Mucosa of descending colon (tissue), 3 donors: Measurements from ENCODE around the gene RALGAPA2. TPM values are rescaled to one million over a fixed set of nuclear protein-coding genes. Genes with fewer than 3 reads are reported as not detected.

ENCODE experiments used
- ATAC-seq: fragments of 200-7000 bp; cut with Tn5 transposase; one replicate; pipeline ENCODE4 v1.9.1; 2020; ENCODE audit warnings: mild to moderate bottlenecking, moderate library complexity
- DNase-seq, 3 donors: peaks; one replicate each; pipeline ENCODE4 v3.0.0-alpha.2; 2020
- H3K36me3 ChIP-seq: fragments of 200-600 bp; one replicate; pipeline ENCODE4 v1.8.0; 2021; ENCODE audit warnings: low read depth, mild to moderate bottlenecking
- H3K4me1 ChIP-seq: fragments of 200-600 bp; one replicate; pipeline ENCODE4 v1.8.0; 2021; ENCODE audit warnings: low read depth, mild to moderate bottlenecking
- H3K4me3 ChIP-seq: fragments of 200-600 bp; one replicate; pipeline ENCODE4 v1.8.0; 2021; ENCODE audit warnings: mild to moderate bottlenecking
- H3K9me3 ChIP-seq: fragments of 200-600 bp; one replicate; pipeline ENCODE4 v1.8.0; 2021; ENCODE audit warnings: mild to moderate bottlenecking
- intact Hi-C, 2 donors: fragments of 100-400 bp; cut with DNase I in 1 of 2; cut with micrococcal nuclease in 1 of 2; formaldehyde crosslinking; loops; one replicate each; pipeline versions ENCODE4 v1.11.0 to v1.11.1; 2022; cut with DNase I, micrococcal nuclease
- total RNA-seq, 3 donors: library from RNA; stranded (reverse); fragmentation: NEBNext Ultra II Directional in 2 of 3; extraction: Animal tissue kit (Norgen Biotek cat#: 25700) in 2 of 3; gene quantifications; one replicate each; pipeline versions ENCODE4 v1.2.1 to v1.2.4, GENCODE V29; 2021 to 2023
- TF ChIP-seq, protein P1 (sequence below): fragments of 200-600 bp; IDR thresholded peaks from one replicate; pipeline ENCODE4 v1.8.0; 2022; ENCODE audit warnings: antibody characterized with exemption, mild to moderate bottlenecking
- donor health status: DM: no; HTN: no; CAD: no; lungs with moderate emphysema.
- donor health status: DM: no; HTN: no; CAD: no.
- donor health status: DM: no; HTN: yes; CAD: no.

The RALGAPA2 gene
- total RNA-seq, 3 donors from 2014 or later, result 46.3 to 85.9 (median 66.9) TPM

DNA sequence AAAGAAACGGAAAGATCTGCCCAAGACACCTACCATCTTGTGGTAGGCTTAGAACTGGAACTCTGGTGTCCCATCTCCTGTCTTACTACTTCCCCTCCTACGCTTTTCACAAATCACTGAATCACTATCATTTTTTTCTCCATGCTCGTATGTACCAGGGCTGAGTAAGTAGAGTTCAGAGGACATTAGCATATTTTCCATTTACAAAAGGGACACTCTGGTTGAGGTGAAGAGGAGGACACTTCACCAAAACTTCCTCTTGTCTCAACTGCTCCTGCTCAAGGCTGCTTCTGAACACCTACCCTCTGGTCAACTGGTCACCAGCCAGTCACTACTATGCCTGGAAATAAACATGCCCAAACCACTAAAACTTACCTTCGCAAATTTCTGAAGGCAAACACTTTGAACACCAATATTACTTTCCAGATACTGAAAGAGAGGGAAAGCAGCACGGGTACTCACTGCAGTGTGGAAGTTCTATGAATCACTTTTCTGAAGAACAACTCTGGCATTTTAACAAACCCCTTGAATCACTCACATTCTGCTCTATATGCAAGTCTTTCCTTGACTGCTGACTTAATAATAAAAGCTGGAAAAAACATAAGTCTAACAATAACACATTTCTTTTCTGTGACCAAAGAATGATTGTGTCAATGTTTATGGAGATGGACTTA, 221.2 kb downstream of the RALGAPA2 start:
- Histone ChIP-seq H3K4me1 (no peaks in the 10 kb centered on the region), H3K36me3 (no peaks in the 10 kb centered on the region), H3K9me3 (no peaks in the 10 kb centered on the region), H3K4me3 (no peak overlapping the region)
- intact Hi-C loops, result no loop called here
- TF ChIP-seq, protein P1, sequence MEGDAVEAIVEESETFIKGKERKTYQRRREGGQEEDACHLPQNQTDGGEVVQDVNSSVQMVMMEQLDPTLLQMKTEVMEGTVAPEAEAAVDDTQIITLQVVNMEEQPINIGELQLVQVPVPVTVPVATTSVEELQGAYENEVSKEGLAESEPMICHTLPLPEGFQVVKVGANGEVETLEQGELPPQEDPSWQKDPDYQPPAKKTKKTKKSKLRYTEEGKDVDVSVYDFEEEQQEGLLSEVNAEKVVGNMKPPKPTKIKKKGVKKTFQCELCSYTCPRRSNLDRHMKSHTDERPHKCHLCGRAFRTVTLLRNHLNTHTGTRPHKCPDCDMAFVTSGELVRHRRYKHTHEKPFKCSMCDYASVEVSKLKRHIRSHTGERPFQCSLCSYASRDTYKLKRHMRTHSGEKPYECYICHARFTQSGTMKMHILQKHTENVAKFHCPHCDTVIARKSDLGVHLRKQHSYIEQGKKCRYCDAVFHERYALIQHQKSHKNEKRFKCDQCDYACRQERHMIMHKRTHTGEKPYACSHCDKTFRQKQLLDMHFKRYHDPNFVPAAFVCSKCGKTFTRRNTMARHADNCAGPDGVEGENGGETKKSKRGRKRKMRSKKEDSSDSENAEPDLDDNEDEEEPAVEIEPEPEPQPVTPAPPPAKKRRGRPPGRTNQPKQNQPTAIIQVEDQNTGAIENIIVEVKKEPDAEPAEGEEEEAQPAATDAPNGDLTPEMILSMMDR, result no peak
- DNase-seq (no peak), ATAC-seq (no peak)

DNA sequence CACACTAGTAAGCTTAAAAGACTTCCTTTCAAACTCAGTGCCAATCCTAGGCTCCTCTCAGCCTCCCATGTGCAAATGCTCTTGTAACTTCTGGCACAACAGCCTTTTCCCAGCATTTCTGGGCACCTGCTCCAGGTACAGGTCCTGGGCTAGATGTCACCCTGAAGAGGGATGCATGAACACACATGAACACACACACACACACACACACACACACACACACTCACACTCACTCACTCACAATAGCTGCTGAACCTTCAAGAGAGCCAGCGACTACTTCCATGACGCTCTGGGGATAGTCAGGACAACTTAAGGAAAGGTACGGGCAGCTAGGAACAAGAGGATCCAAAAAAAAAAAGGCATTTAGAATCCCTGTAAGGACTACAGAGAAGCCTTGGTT, 221.8 kb downstream of the RALGAPA2 start:
- Histone ChIP-seq H3K36me3 (no peaks in the 10 kb centered on the region), H3K4me3 (no peak overlapping the region), H3K4me1 (no peaks in the 10 kb centered on the region), H3K9me3 (no peaks in the 10 kb centered on the region)
- DNase-seq, result no peak
- ATAC-seq, result no peak
- intact Hi-C loops, result no loop called here
- TF ChIP-seq, protein P1, result no peak

DNA sequence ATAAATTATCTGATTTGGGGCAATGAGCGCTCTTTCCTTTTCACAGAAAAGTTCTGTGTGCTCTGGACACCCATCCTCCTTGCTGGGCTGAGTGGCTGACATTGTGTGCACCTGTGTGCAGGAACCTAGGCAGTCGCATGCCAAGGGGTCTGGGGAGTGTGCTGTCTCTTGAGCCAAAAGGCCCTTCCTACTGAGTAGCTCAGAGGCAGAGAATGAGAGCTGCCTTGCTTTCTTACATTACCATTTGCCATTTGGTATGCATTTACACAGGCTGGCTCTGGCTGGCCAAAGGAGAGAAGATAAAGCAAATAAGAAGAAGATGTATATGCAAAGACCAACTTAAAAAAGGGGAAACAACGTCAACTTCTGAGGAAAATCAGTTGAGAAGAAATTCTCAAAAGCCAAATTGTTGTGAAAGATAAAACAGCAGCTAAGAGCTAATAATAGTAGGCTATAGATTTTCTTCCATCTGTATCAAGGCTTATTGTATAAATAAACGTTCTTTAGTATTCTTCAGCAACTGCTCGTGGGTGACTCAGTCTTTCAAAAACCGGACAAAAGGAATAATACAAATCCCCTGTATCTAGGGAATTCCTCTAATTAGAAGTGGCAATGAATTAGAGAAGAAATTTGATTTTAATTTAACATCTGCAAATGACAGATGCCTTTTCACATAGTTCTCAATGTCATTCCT, 222.6 kb downstream of the RALGAPA2 start:
- no peaks in the 10 kb centered on the region for H3K36me3 ChIP-seq
- H3K9me3 ChIP-seq, result no peaks in the 10 kb centered on the region
- H3K4me3 ChIP-seq, result no peak overlapping the region
- ATAC-seq, result no peak
- intact Hi-C loops, result no loop called here
- H3K4me1 ChIP-seq, result no peaks in the 10 kb centered on the region
- TF ChIP-seq, protein P1, result no peak
- DNase-seq, result no peak

DNA sequence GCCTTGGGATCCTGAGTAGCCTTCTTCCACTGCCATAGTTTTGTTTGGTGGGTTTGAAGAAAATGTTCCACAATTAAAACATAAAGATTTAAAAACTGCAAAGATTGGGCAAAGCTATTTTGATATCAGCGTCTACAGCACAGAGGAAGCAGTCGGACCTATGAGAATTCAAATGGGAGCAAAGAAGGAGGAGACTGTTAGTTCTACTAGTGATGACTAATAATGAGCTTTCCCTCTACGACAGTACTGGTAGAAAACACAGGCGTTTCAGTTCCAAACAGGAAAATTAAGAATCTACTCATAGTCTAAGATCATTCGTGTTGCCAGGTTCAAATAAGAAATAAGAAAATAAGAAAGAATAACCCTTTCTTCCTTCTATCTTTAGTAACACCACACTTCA, 223.4 kb downstream of the RALGAPA2 start:
- H3K36me3 ChIP-seq, result no peaks in the 10 kb centered on the region
- intact Hi-C loops, result no loop called here
- no peak for ATAC-seq
- no peaks in the 10 kb centered on the region for H3K9me3 ChIP-seq
- TF ChIP-seq, protein P1, result no peak
- no peak for DNase-seq
- H3K4me1 ChIP-seq, result no peaks in the 10 kb centered on the region
- H3K4me3 ChIP-seq, result no peak overlapping the region

DNA sequence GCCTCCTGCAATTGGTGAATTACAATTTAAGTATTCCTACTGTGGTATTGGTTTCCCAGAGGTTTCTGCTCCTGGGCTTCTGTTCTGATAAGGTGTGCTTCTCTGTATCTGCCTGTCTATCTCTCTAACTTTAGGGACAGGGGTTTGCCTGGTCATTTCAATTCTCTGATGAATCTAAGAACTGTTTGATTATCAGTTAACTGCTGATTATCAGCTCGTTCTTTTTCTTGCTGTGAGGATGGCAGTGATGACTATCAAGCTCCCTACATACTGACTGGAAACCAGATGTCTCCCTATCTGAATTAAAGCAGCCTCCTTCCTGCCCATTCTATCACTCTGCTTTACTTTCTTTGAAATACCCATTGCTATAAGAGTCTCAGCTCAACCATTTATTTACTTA, 224.1 kb downstream of the RALGAPA2 start:
- DNase-seq (no peak), ATAC-seq (no peak)
- intact Hi-C loops, result no loop called here
- H3K4me3 ChIP-seq, result no peak overlapping the region
- H3K4me1 ChIP-seq, result no peaks in the 10 kb centered on the region
- TF ChIP-seq, protein P1, result no peak
- H3K9me3 ChIP-seq, result no peaks in the 10 kb centered on the region
- no peaks in the 10 kb centered on the region for H3K36me3 ChIP-seq
